Tibial nerve (tissue), 3 donors: ENCODE measurements around the gene RASGEF1B.

Experiments
- CTCF ChIP-seq, 5 experiments: fragments of 200-600 bp in 3 of 5; fragments of 450-650 bp in 2 of 5; sonication (generic) in 3 of 5; IDR thresholded peaks; one replicate each; pipeline ENCODE4 v1.5.1; 2016 to 2019; ENCODE audit warnings: antibody characterized with exemption in 5 of 5, mild to moderate bottlenecking in 3 of 5, moderate library complexity in 2 of 5
- POLR2A ChIP-seq, 2 donors: fragments of 450-650 bp; IDR thresholded peaks; one replicate each; pipeline ENCODE4 v1.6.1; 2017; ENCODE audit warnings: antibody characterized with exemption in 2 of 2, mild to moderate bottlenecking in 2 of 2, moderate library complexity in 2 of 2

DNA sequence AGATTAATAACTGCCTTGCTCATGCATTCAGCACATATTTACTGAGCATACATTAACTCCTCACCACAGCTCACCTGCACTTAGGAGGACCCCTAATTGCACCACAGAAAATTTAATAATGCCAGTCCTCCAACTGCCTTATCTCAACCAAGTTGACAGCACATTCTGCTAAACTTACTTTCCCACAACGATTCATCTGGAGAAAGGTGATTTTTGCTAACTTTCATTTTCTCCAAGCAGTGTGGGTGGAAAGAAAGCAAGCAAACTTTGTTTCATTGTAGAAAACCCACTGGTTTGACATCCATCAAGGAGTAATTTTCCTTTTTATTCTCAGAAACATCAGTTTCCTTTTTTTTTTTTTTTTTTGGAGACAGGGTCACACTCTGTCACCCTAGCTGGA is 49.1 kb downstream of the RASGEF1B start:
- no peak for TF ChIP-seq POLR2A (IDR thresholded peaks at IDR 0.05)
- no peak for TF ChIP-seq CTCF (IDR thresholded peaks at IDR 0.05)
